ENCODE measurements around the gene WWOX.

DNA sequence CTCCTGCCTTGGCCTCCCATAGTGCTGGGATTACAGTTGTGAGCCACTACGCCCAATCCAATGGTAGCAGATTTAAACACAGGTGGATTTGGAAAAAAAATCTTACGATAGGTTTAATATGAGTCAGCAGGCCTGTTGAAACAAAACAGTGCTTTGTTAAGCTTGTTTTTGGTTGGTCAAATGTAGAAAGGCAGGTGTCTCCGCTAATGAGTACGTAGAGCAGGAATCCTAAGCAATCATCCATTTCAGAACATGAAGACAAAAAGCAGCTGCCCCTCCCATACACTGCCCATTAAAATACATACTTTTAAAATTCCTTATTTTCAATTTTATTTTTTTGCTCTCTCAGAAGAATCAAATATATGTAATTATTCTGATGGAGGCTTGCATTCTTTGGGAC is 1.9 kb upstream of the WWOX start:
- TF ChIP-seq, protein P1, sequence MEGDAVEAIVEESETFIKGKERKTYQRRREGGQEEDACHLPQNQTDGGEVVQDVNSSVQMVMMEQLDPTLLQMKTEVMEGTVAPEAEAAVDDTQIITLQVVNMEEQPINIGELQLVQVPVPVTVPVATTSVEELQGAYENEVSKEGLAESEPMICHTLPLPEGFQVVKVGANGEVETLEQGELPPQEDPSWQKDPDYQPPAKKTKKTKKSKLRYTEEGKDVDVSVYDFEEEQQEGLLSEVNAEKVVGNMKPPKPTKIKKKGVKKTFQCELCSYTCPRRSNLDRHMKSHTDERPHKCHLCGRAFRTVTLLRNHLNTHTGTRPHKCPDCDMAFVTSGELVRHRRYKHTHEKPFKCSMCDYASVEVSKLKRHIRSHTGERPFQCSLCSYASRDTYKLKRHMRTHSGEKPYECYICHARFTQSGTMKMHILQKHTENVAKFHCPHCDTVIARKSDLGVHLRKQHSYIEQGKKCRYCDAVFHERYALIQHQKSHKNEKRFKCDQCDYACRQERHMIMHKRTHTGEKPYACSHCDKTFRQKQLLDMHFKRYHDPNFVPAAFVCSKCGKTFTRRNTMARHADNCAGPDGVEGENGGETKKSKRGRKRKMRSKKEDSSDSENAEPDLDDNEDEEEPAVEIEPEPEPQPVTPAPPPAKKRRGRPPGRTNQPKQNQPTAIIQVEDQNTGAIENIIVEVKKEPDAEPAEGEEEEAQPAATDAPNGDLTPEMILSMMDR (IDR thresholded peaks at IDR 0.05), result no peak
- no peak for TF ChIP-seq POLR2A (IDR thresholded peaks at IDR 0.05)
